Measurements from ENCODE around the gene SRGAP3. TPM values are rescaled to one million over a fixed set of nuclear protein-coding genes. Genes with fewer than 3 reads are reported as not detected.

The SRGAP3 gene
- total RNA-seq, 1 donor from 2014 or later: 68.6 TPM

GRCh38 chr3:9129365-9129764 is 120.1 kb downstream of the SRGAP3 start:
- peak overlapping the region; percentile 82 for H3K27ac Mint-ChIP-seq
- peaks cover 52% of the 10 kb centered on the region for H3K4me1 Mint-ChIP-seq
- no peak for DNase-seq (ENCODE audit: low spot score in 2 of 2, unreplicated experiment in 2 of 2)
- H3K36me3 Mint-ChIP-seq: no peaks in the 10 kb centered on the region
- H3K9me3 Mint-ChIP-seq: no peaks in the 10 kb centered on the region
- no peak overlapping the region for H3K4me3 Mint-ChIP-seq
- H3K27me3 Mint-ChIP-seq (ENCODE audit: low read depth): no peaks in the 10 kb centered on the region
- TF ChIP-seq, protein P1, sequence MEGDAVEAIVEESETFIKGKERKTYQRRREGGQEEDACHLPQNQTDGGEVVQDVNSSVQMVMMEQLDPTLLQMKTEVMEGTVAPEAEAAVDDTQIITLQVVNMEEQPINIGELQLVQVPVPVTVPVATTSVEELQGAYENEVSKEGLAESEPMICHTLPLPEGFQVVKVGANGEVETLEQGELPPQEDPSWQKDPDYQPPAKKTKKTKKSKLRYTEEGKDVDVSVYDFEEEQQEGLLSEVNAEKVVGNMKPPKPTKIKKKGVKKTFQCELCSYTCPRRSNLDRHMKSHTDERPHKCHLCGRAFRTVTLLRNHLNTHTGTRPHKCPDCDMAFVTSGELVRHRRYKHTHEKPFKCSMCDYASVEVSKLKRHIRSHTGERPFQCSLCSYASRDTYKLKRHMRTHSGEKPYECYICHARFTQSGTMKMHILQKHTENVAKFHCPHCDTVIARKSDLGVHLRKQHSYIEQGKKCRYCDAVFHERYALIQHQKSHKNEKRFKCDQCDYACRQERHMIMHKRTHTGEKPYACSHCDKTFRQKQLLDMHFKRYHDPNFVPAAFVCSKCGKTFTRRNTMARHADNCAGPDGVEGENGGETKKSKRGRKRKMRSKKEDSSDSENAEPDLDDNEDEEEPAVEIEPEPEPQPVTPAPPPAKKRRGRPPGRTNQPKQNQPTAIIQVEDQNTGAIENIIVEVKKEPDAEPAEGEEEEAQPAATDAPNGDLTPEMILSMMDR (IDR thresholded peaks at IDR 0.05; ENCODE audit: unreplicated experiment): no peak

- Mint-ChIP-seq H3K4me1 (peaks cover 30% of the 10 kb centered on the region), H3K27ac (peak overlapping the region; percentile 15), H3K4me3 (no peak overlapping the region), H3K27me3 (ENCODE audit: low read depth) (no peaks in the 10 kb centered on the region), H3K36me3 (peaks cover 17% of the 10 kb centered on the region), H3K9me3 (no peaks in the 10 kb centered on the region)
- no peak for DNase-seq (ENCODE audit: low spot score in 2 of 2, unreplicated experiment in 2 of 2)
- TF ChIP-seq, protein P1 (IDR thresholded peaks at IDR 0.05; ENCODE audit: unreplicated experiment): no peak
Measured at GRCh38 chr3:9125278-9125951, 124.0 kb downstream of the SRGAP3 start.

GRCh38 chr3:9124730-9125129 is 124.7 kb downstream of the SRGAP3 start:
- Mint-ChIP-seq H3K9me3 (no peaks in the 10 kb centered on the region), H3K4me3 (no peak overlapping the region), H3K27me3 (ENCODE audit: low read depth) (no peaks in the 10 kb centered on the region), H3K27ac (no peak overlapping the region), H3K4me1 (peaks cover 25% of the 10 kb centered on the region), H3K36me3 (peaks cover 21% of the 10 kb centered on the region)
- no peak for DNase-seq (ENCODE audit: low spot score in 2 of 2, unreplicated experiment in 2 of 2)
- TF ChIP-seq, protein P1 (IDR thresholded peaks at IDR 0.05; ENCODE audit: unreplicated experiment): no peak

GRCh38 chr3:9123840-9124239 is 125.6 kb downstream of the SRGAP3 start:
- no peaks in the 10 kb centered on the region for H3K27me3 Mint-ChIP-seq (ENCODE audit: low read depth)
- peak overlapping the region; percentile 30 for H3K27ac Mint-ChIP-seq
- no peak for DNase-seq (ENCODE audit: low spot score in 2 of 2, unreplicated experiment in 2 of 2)
- H3K36me3 Mint-ChIP-seq: peaks cover 22% of the 10 kb centered on the region
- H3K4me3 Mint-ChIP-seq: no peak overlapping the region
- peaks cover 20% of the 10 kb centered on the region for H3K4me1 Mint-ChIP-seq
- TF ChIP-seq, protein P1 (IDR thresholded peaks at IDR 0.05; ENCODE audit: unreplicated experiment): no peak
- H3K9me3 Mint-ChIP-seq: no peaks in the 10 kb centered on the region

GRCh38 chr3:9122732-9123364 is 126.6 kb downstream of the SRGAP3 start:
- no peak for DNase-seq (ENCODE audit: low spot score in 2 of 2, unreplicated experiment in 2 of 2)
- peaks cover 17% of the 10 kb centered on the region for H3K4me1 Mint-ChIP-seq
- TF ChIP-seq, protein P1 (IDR thresholded peaks at IDR 0.05; ENCODE audit: unreplicated experiment): no peak
- H3K27me3 Mint-ChIP-seq (ENCODE audit: low read depth): no peaks in the 10 kb centered on the region
- H3K4me3 Mint-ChIP-seq: no peak overlapping the region
- H3K27ac Mint-ChIP-seq: no peak overlapping the region
- no peaks in the 10 kb centered on the region for H3K9me3 Mint-ChIP-seq
- H3K36me3 Mint-ChIP-seq: peaks cover 22% of the 10 kb centered on the region
